Adrenal gland (tissue), 12 donors: ENCODE measurements around the gene RYR3. TPM values are rescaled to one million over a fixed set of nuclear protein-coding genes. Genes with fewer than 3 reads are reported as not detected.

Experiments used
- DNase-seq, 7 donors: peaks; one replicate each; pipeline ENCODE4 v3.0.0-alpha.2; 2019 to 2020
- H3K27ac ChIP-seq, 5 donors: fragments of 200-600 bp; sonication (generic) in 4 of 5; 1 replicate in 3 of 5; 2 replicates in 2 of 5; pipeline versions ENCODE4 v1.5.1 to v1.8.0; 2016 to 2020; ENCODE audit warnings: mild to moderate bottlenecking in 1 of 5
- H3K27me3 ChIP-seq: fragments of 200-600 bp; 2 replicates; pipeline ENCODE4 v1.8.0; 2021
- H3K36me3 ChIP-seq, 2 donors: fragments of 200-600 bp; replicated peaks in 1 of 2; 1 replicate in 1 of 2; 2 replicates in 1 of 2; pipeline versions ENCODE4 v1.5.1 to v1.8.0; 2018 to 2022
- H3K4me1 ChIP-seq, 2 donors: fragments of 200-600 bp; replicated peaks in 1 of 2; 1 replicate in 1 of 2; 2 replicates in 1 of 2; pipeline versions ENCODE4 v1.5.1 to v1.8.0; 2018 to 2021
- H3K4me3 ChIP-seq, 4 donors: fragments of 200-600 bp; sonication (generic) in 3 of 4; one replicate each; pipeline ENCODE4 v1.5.1; 2016 to 2018
- H3K9me3 ChIP-seq, 3 donors: fragments of 200-600 bp; sonication (generic) in 1 of 3; replicated peaks in 1 of 3; 1 replicate in 2 of 3; 2 replicates in 1 of 3; pipeline versions ENCODE4 v1.5.1 to v1.8.0; 2016 to 2021
- POLR2A ChIP-seq, 2 donors: fragments of 450-650 bp; IDR thresholded peaks; one replicate each; pipeline ENCODE4 v1.6.1; 2017; ENCODE audit warnings: antibody characterized with exemption in 2 of 2, mild to moderate bottlenecking in 2 of 2, moderate library complexity in 1 of 2
- WGBS, 4 donors: extraction: QIAGEN DNeasy Blood & Tissue Kit in 2 of 4; methylation state at CpG; one replicate each; pipeline versions ENCODE4 v1.1.5 to v1.1.7; 2013 to 2017; 5-methylcytosine and 5-hydroxymethylcytosine counted together
- intact Hi-C, 2 donors: fragments of 100-400 bp; cut with DNase I; formaldehyde crosslinking; loops; one replicate each; pipeline versions ENCODE4 v1.14.1 to v1.15.0; 2022 to 2023
- polyA plus RNA-seq, 3 donors: library from polyadenylated mRNA; stranded (reverse); fragments of 200-250 nt in 2 of 3; fragments of 350-450 nt in 1 of 3; fragmentation: Illumina TruSeq in 1 of 3; extraction: RNeasy Lipid Tissue Mini Kit (QIAGEN cat#74804) in 1 of 3; gene quantifications; one replicate each; pipeline ENCODE4 v1.2.3, GENCODE V29; 2013 to 2014
- total RNA-seq, 9 donors: library from RNA; depleted of rRNA in 4 of 9; stranded (reverse); fragments of >200 nt in 4 of 9; fragments of 120-200 nt in 1 of 9; fragmentation: NEBNext Ultra II Directional in 1 of 9; extraction: Animal tissue kit (Norgen Biotek cat#: 25700) in 1 of 9; gene quantifications; one replicate each; pipeline versions ENCODE4 v1.1.0 to v1.2.4, GENCODE V29; 2013 to 2023
- TF ChIP-seq, protein P1 (sequence below), 6 experiments: fragments of 450-650 bp in 4 of 6; fragments of 200-600 bp in 2 of 6; sonication (generic) in 1 of 6; IDR thresholded peaks; 1 replicate in 5 of 6; 2 replicates in 1 of 6; pipeline versions ENCODE4 v1.5.1 to v1.8.0; 2016 to 2021; ENCODE audit warnings: antibody characterized with exemption in 6 of 6, mild to moderate bottlenecking in 2 of 6, moderate library complexity in 1 of 6
- donor health status: healthy with polysubstance abuse.
- donor health status: Bipolar disorder and iron deficiency.
- donor health status: DM: yes; HTN: yes; CAD: no.
- donor health status: DM: no; HTN: no; CAD: no.
- donor health status: DM: no; HTN: no; CAD: no.
- donor health status: DM: yes; HTN: yes; CAD: no.

Gene RYR3
- total and polyA plus RNA-seq, 12 donors: 0.32 to 60.7 (median 3.4) TPM

DNA sequence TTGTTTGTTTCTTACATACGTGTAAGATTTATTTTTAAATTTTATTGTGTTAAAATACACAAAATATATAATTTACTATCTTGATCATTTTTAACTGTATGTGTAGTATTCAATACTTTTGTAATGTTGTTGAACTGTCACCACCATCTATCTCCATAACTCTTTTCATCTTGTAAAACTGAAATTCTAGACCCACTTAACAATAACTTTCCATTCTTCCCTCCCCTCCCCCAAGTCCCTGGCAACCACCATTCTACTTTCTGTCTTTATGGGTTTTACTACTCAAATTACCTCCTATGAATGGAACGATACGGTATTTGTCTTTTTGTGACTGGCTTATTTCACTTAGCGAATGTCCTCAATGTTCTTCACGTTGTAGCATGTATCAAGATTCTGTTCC lies 395.4 kb downstream of the RYR3 start:
- Histone ChIP-seq H3K27me3 (no peaks in the 10 kb centered on the region), H3K4me1 (no peaks in the 10 kb centered on the region), H3K27ac (no peak overlapping the region), H3K9me3 (no peaks in the 10 kb centered on the region), H3K4me3 (no peak overlapping the region), H3K36me3 (no peaks in the 10 kb centered on the region)
- 82 to 85% (median 82%) methylated on average over 5 of the region's 5 CpGs for WGBS, 4 donors
- intact Hi-C loops: loop anchor here in 1 of 2 donors (10.0 kb wide), 1 partner anchor 411 kb away; no protein-coding TSS in a partner anchor
- no peak for TF ChIP-seq POLR2A (IDR thresholded peaks at IDR 0.05)
- TF ChIP-seq, protein P1, sequence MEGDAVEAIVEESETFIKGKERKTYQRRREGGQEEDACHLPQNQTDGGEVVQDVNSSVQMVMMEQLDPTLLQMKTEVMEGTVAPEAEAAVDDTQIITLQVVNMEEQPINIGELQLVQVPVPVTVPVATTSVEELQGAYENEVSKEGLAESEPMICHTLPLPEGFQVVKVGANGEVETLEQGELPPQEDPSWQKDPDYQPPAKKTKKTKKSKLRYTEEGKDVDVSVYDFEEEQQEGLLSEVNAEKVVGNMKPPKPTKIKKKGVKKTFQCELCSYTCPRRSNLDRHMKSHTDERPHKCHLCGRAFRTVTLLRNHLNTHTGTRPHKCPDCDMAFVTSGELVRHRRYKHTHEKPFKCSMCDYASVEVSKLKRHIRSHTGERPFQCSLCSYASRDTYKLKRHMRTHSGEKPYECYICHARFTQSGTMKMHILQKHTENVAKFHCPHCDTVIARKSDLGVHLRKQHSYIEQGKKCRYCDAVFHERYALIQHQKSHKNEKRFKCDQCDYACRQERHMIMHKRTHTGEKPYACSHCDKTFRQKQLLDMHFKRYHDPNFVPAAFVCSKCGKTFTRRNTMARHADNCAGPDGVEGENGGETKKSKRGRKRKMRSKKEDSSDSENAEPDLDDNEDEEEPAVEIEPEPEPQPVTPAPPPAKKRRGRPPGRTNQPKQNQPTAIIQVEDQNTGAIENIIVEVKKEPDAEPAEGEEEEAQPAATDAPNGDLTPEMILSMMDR (IDR thresholded peaks at IDR 0.05): no peak
- DNase-seq: no peak

- no peak overlapping the region for H3K27ac ChIP-seq
Measured at GRCh38 chr15:33710748-33711147, 400.0 kb downstream of the RYR3 start.

GRCh38 chr15:33716025-33716424 lies 405.3 kb downstream of the RYR3 start:
- TF ChIP-seq, protein P1 (IDR thresholded peaks at IDR 0.05): no peak
- TF ChIP-seq POLR2A (IDR thresholded peaks at IDR 0.05): no peak
- no peaks in the 10 kb centered on the region for H3K9me3 ChIP-seq
- no peak overlapping the region for H3K4me3 ChIP-seq
- H3K27ac ChIP-seq: no peak overlapping the region
- DNase-seq: no peak
- no peaks in the 10 kb centered on the region for H3K27me3 ChIP-seq
- WGBS, 4 donors: 78 to 82% (median 79%) methylated on average over 5 of the region's 5 CpGs
- intact Hi-C loops: no loop called here
- H3K36me3 ChIP-seq: no peaks in the 10 kb centered on the region
- no peaks in the 10 kb centered on the region for H3K4me1 ChIP-seq

More at GRCh38 chr15:33710748-33711147, 400.0 kb downstream of the RYR3 start:
- Histone ChIP-seq H3K27me3 (no peaks in the 10 kb centered on the region), H3K9me3 (no peaks in the 10 kb centered on the region), H3K4me1 (no peaks in the 10 kb centered on the region), H3K4me3 (no peak overlapping the region), H3K36me3 (no peaks in the 10 kb centered on the region)
- DNase-seq: no peak
- intact Hi-C loops: no loop called here
- TF ChIP-seq POLR2A (IDR thresholded peaks at IDR 0.05): no peak
- TF ChIP-seq, protein P1 (IDR thresholded peaks at IDR 0.05): no peak

GRCh38 chr15:33720952-33721351 lies 410.2 kb downstream of the RYR3 start:
- Histone ChIP-seq H3K27ac (no peak overlapping the region), H3K4me3 (no peak overlapping the region), H3K4me1 (no peaks in the 10 kb centered on the region), H3K36me3 (no peaks in the 10 kb centered on the region), H3K9me3 (no peaks in the 10 kb centered on the region), H3K27me3 (no peaks in the 10 kb centered on the region)
- TF ChIP-seq POLR2A (IDR thresholded peaks at IDR 0.05): no peak
- TF ChIP-seq, protein P1 (IDR thresholded peaks at IDR 0.05): no peak
- DNase-seq: no peak
- intact Hi-C loops: no loop called here
- 89 to 98% (median 94%) methylated on average over 5 of the region's 5 CpGs for WGBS, 4 donors
